ENCODE results near the gene PPP3CA. TPM values are rescaled to one million over a fixed set of nuclear protein-coding genes. Genes with fewer than 3 reads are reported as not detected.

PPP3CA gene
- total and polyA plus RNA-seq, 4 experiments from 2014 or later = 5.0 to 41.8 (median 22.9) TPM

DNA sequence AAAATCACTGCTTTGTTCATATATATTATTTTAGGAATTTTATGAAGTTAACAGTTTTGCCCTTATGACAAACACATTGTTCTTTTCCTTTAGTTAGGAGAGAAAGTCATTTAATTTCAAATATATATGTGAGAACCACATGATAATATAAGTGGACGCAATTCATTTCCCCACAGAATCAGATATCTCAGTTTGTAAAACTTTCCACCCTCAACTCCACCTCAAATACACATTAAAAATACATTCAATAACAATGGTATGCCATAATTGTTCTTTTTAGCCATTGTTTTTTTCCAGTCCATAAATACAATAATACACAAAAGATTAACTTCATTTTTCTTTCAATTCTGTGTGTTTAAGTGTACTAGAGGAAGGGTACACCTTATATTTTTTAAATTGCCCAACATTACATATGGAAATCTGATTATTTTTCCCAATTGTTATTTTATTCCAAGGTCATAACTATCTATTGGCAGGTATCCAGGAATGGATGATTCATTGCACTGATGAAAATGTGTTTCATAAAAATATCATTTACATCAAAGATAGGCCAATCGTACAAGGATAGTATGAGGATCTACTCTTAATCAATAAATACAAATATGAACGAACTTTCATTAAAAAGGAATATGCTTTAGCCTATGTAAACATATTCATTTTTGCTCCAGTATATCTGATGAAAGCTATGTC, 125.0 kb downstream of the PPP3CA start:
- DNase-seq = no peak
- POLR2A ChIA-PET (ENCODE audit: partially characterized antibody) = no interaction called here
- H3K36me3 Mint-ChIP-seq = no peaks in the 10 kb centered on the region
- peak overlapping the region in 1 of 8 donors; percentile 32 for H3K4me3 Mint-ChIP-seq
- H3K36me3 ChIP-seq (ENCODE audit: insufficient read depth, low read length) = no peaks in the 10 kb centered on the region
- H3K9me3 ChIP-seq (ENCODE audit: control insufficient read depth in 1 of 2, low read length in 2 of 2) = no peaks in the 10 kb centered on the region
- no peak overlapping the region for H3K27ac Mint-ChIP-seq
- no peak overlapping the region for H3K27ac ChIP-seq (ENCODE audit: low read depth, low read length)
- H3K4me3 ChIP-seq (ENCODE audit: low read length in 2 of 2) = no peak overlapping the region
- peaks cover 37 to 59% (median 46%) of the 10 kb centered on the region in 4 donors for H3K4me1 Mint-ChIP-seq
- CTCF ChIA-PET (ENCODE audit: partially characterized antibody) = no interaction called here
- H3K4me1 ChIP-seq (ENCODE audit: insufficient read depth, low read length) = peaks cover 7% of the 10 kb centered on the region
- H3K27me3 Mint-ChIP-seq = no peaks in the 10 kb centered on the region
- intact Hi-C loops (cut with micrococcal nuclease) = no loop called here
- no peaks in the 10 kb centered on the region for H3K27me3 ChIP-seq (ENCODE audit: insufficient read depth, low read length)
- H3K9me3 Mint-ChIP-seq = no peaks in the 10 kb centered on the region

GRCh38 chr4:101221294-101221693, 126.0 kb downstream of the PPP3CA start:
- no peaks in the 10 kb centered on the region for H3K9me3 Mint-ChIP-seq
- POLR2A ChIA-PET (ENCODE audit: partially characterized antibody) = no interaction called here
- CTCF ChIA-PET (ENCODE audit: partially characterized antibody) = no interaction called here
- no peak overlapping the region for H3K27ac ChIP-seq (ENCODE audit: low read depth, low read length)
- intact Hi-C loops (cut with micrococcal nuclease) = no loop called here
- H3K27ac Mint-ChIP-seq = no peak overlapping the region
- H3K9me3 ChIP-seq (ENCODE audit: control insufficient read depth in 1 of 2, low read length in 2 of 2) = no peaks in the 10 kb centered on the region
- H3K36me3 Mint-ChIP-seq = no peaks in the 10 kb centered on the region
- H3K4me3 Mint-ChIP-seq = no peak overlapping the region
- peaks cover 33 to 52% (median 40%) of the 10 kb centered on the region in 4 donors for H3K4me1 Mint-ChIP-seq
- H3K4me3 ChIP-seq (ENCODE audit: low read length in 2 of 2) = no peak overlapping the region
- H3K27me3 ChIP-seq (ENCODE audit: insufficient read depth, low read length) = no peaks in the 10 kb centered on the region
- no peak for DNase-seq
- H3K27me3 Mint-ChIP-seq = no peaks in the 10 kb centered on the region
- H3K36me3 ChIP-seq (ENCODE audit: insufficient read depth, low read length) = no peaks in the 10 kb centered on the region
- H3K4me1 ChIP-seq (ENCODE audit: insufficient read depth, low read length) = peaks cover 7% of the 10 kb centered on the region

- ChIA-PET CTCF (ENCODE audit: partially characterized antibody) (interaction anchor here (1.3 kb wide), 1 partner anchor 130 kb away, joined by 3 read pairs; no protein-coding TSS in a partner anchor), POLR2A (ENCODE audit: partially characterized antibody) (interaction anchor here (1.8 kb wide), 1 partner anchor 128 kb away, joined by 5 read pairs; the partner anchor contains the start of gene PPP3CA)
- no peaks in the 10 kb centered on the region for H3K9me3 Mint-ChIP-seq
Measured at GRCh38 chr4:101218894-101219293, 128.4 kb downstream of the PPP3CA start.

GRCh38 chr4:101218346-101218745, 129.0 kb downstream of the PPP3CA start:
- no peaks in the 10 kb centered on the region for H3K36me3 Mint-ChIP-seq
- CTCF ChIA-PET (ENCODE audit: partially characterized antibody) = interaction anchor here (1.3 kb wide), 1 partner anchor 131 kb away, joined by 3 read pairs; no protein-coding TSS in a partner anchor
- POLR2A ChIA-PET (ENCODE audit: partially characterized antibody) = interaction anchor here (1.8 kb wide), 1 partner anchor 129 kb away, joined by 5 read pairs; the partner anchor contains the start of gene PPP3CA
- H3K4me3 ChIP-seq (ENCODE audit: low read length in 2 of 2) = no peak overlapping the region
- no peak overlapping the region for H3K27ac ChIP-seq (ENCODE audit: low read depth, low read length)
- H3K4me3 Mint-ChIP-seq = no peak overlapping the region
- H3K27me3 Mint-ChIP-seq = no peaks in the 10 kb centered on the region
- H3K27me3 ChIP-seq (ENCODE audit: insufficient read depth, low read length) = no peaks in the 10 kb centered on the region
- peaks cover 28 to 33% (median 31%) of the 10 kb centered on the region in 4 donors for H3K4me1 Mint-ChIP-seq
- no peaks in the 10 kb centered on the region for H3K36me3 ChIP-seq (ENCODE audit: insufficient read depth, low read length)
- H3K9me3 Mint-ChIP-seq = no peaks in the 10 kb centered on the region
- peaks cover 6% of the 10 kb centered on the region for H3K4me1 ChIP-seq (ENCODE audit: insufficient read depth, low read length)
- DNase-seq = no peak
- H3K9me3 ChIP-seq (ENCODE audit: control insufficient read depth in 1 of 2, low read length in 2 of 2) = no peaks in the 10 kb centered on the region
- H3K27ac Mint-ChIP-seq = no peak overlapping the region
- intact Hi-C loops (cut with micrococcal nuclease) = no loop called here

More at GRCh38 chr4:101218894-101219293, 128.4 kb downstream of the PPP3CA start:
- DNase-seq = no peak
- intact Hi-C loops (cut with micrococcal nuclease) = no loop called here
- H3K27me3 ChIP-seq (ENCODE audit: insufficient read depth, low read length) = no peaks in the 10 kb centered on the region
- no peak overlapping the region for H3K27ac ChIP-seq (ENCODE audit: low read depth, low read length)
- Mint-ChIP-seq H3K36me3 (no peaks in the 10 kb centered on the region), H3K4me1 (peaks cover 28 to 36% (median 34%) of the 10 kb centered on the region in 4 donors), H3K27ac (no peak overlapping the region), H3K27me3 (no peaks in the 10 kb centered on the region), H3K4me3 (peak overlapping the region in 1 of 8 donors; percentile 9)
- H3K36me3 ChIP-seq (ENCODE audit: insufficient read depth, low read length) = no peaks in the 10 kb centered on the region
- H3K4me3 ChIP-seq (ENCODE audit: low read length in 2 of 2) = no peak overlapping the region
- peaks cover 6% of the 10 kb centered on the region for H3K4me1 ChIP-seq (ENCODE audit: insufficient read depth, low read length)
- H3K9me3 ChIP-seq (ENCODE audit: control insufficient read depth in 1 of 2, low read length in 2 of 2) = no peaks in the 10 kb centered on the region

GRCh38 chr4:101217353-101218031, 129.8 kb downstream of the PPP3CA start:
- peaks cover 22 to 25% (median 24%) of the 10 kb centered on the region in 4 donors for H3K4me1 Mint-ChIP-seq
- H3K27ac ChIP-seq (ENCODE audit: low read depth, low read length) = no peak overlapping the region
- CTCF ChIA-PET (ENCODE audit: partially characterized antibody) = no interaction called here

DNA sequence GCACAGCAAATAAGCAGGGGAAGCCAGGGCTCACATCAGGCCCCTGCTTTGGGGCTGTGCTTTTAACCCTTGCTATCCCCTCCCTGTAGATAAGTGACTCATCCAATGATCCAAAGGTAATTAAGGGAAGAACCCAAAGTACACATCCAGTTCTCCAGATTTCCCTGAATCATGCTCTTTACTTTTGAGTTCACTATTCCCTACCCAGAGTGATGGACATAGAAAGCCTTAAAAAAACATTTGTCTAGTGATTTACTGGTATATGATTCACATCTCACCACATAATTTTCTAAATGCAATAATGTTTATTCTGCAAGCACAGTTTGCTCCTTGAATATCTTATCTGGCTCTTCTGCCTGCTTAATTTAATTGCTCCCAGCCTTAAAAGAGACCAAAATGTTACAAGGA, 136.2 kb downstream of the PPP3CA start:
- Mint-ChIP-seq H3K27me3 (no peaks in the 10 kb centered on the region), H3K4me1 (peaks cover 17 to 46% (median 35%) of the 10 kb centered on the region in 4 donors), H3K4me3 (no peak overlapping the region), H3K27ac (peak overlapping the region in 3 of 7 donors; percentile 8 to 39 (median 13)), H3K36me3 (no peaks in the 10 kb centered on the region), H3K9me3 (no peaks in the 10 kb centered on the region)
- H3K27ac ChIP-seq (ENCODE audit: low read depth, low read length) = no peak overlapping the region
- ChIA-PET POLR2A (ENCODE audit: partially characterized antibody) (no interaction called here), CTCF (ENCODE audit: partially characterized antibody) (no interaction called here)
- intact Hi-C loops (cut with micrococcal nuclease) = no loop called here
- H3K36me3 ChIP-seq (ENCODE audit: insufficient read depth, low read length) = no peaks in the 10 kb centered on the region
- peaks cover 24% of the 10 kb centered on the region for H3K4me1 ChIP-seq (ENCODE audit: insufficient read depth, low read length)
- no peak overlapping the region for H3K4me3 ChIP-seq (ENCODE audit: low read length in 2 of 2)
- DNase-seq = peak in 1 of 5 donors; percentile 16
- no peaks in the 10 kb centered on the region for H3K27me3 ChIP-seq (ENCODE audit: insufficient read depth, low read length)
- no peaks in the 10 kb centered on the region for H3K9me3 ChIP-seq (ENCODE audit: control insufficient read depth in 1 of 2, low read length in 2 of 2)

More at GRCh38 chr4:101217353-101218031, 129.8 kb downstream of the PPP3CA start:
- intact Hi-C loops (cut with micrococcal nuclease) = no loop called here
- Mint-ChIP-seq H3K27ac (peak overlapping the region in 1 of 7 donors; percentile 38), H3K4me3 (peak overlapping the region in 1 of 8 donors; percentile 2), H3K9me3 (no peaks in the 10 kb centered on the region), H3K27me3 (no peaks in the 10 kb centered on the region), H3K36me3 (no peaks in the 10 kb centered on the region)
- no peak overlapping the region for H3K4me3 ChIP-seq (ENCODE audit: low read length in 2 of 2)
- H3K9me3 ChIP-seq (ENCODE audit: control insufficient read depth in 1 of 2, low read length in 2 of 2) = no peaks in the 10 kb centered on the region
- H3K4me1 ChIP-seq (ENCODE audit: insufficient read depth, low read length) = peaks cover 6% of the 10 kb centered on the region
- no peaks in the 10 kb centered on the region for H3K27me3 ChIP-seq (ENCODE audit: insufficient read depth, low read length)
- H3K36me3 ChIP-seq (ENCODE audit: insufficient read depth, low read length) = no peaks in the 10 kb centered on the region
- POLR2A ChIA-PET (ENCODE audit: partially characterized antibody) = interaction anchor here (1.8 kb wide), 1 partner anchor 130 kb away, joined by 5 read pairs; the partner anchor contains the start of gene PPP3CA
- DNase-seq = no peak

- Histone ChIP-seq H3K4me1 (ENCODE audit: insufficient read depth, low read length) (peaks cover 32% of the 10 kb centered on the region), H3K36me3 (ENCODE audit: insufficient read depth, low read length) (no peaks in the 10 kb centered on the region), H3K27ac (ENCODE audit: low read depth, low read length) (no peak overlapping the region), H3K27me3 (ENCODE audit: insufficient read depth, low read length) (no peaks in the 10 kb centered on the region), H3K4me3 (ENCODE audit: low read length in 2 of 2) (no peak overlapping the region), H3K9me3 (ENCODE audit: control insufficient read depth in 1 of 2, low read length in 2 of 2) (no peaks in the 10 kb centered on the region)
- DNase-seq = no peak
- POLR2A ChIA-PET (ENCODE audit: partially characterized antibody) = no interaction called here
- Mint-ChIP-seq H3K4me3 (no peak overlapping the region), H3K4me1 (peaks cover 25 to 54% (median 42%) of the 10 kb centered on the region in 4 donors), H3K9me3 (no peaks in the 10 kb centered on the region), H3K27ac (peak overlapping the region in 3 of 7 donors; percentile 35 to 84 (median 39)), H3K36me3 (no peaks in the 10 kb centered on the region), H3K27me3 (no peaks in the 10 kb centered on the region)
- intact Hi-C loops (cut with micrococcal nuclease) = no loop called here
- CTCF ChIA-PET (ENCODE audit: partially characterized antibody) = no interaction called here
Measured at GRCh38 chr4:101210331-101210730, 137.0 kb downstream of the PPP3CA start.

Measured in CD4-positive, alpha-beta memory T cell (primary cell).